Left lobe of liver (tissue), 2 donors: ENCODE measurements around the gene KCNJ2. TPM values are rescaled to one million over a fixed set of nuclear protein-coding genes. Genes with fewer than 3 reads are reported as not detected.

Experiments
- ATAC-seq: fragments of 200-7000 bp; cut with Tn5 transposase; one replicate; pipeline ENCODE4 v1.9.1; 2020; ENCODE audit warnings: mild to moderate bottlenecking, moderate library complexity
- DNase-seq: peaks from one replicate; pipeline ENCODE4 v3.0.0-alpha.2; 2020; ENCODE audit warnings: low spot score
- total RNA-seq: library from RNA; stranded (reverse); gene quantifications from one replicate; pipeline ENCODE4 v1.2.1, GENCODE V29; 2021
- donor health status: DM: no; HTN: no; CAD: no; lungs with moderate emphysema.
- donor health status: DM: no; HTN: yes; CAD: no.

The KCNJ2 gene
- total RNA-seq, 1 donor from 2014 or later = 0.50 TPM

GRCh38 chr17:70158180-70158579 lies 11.2 kb upstream of the KCNJ2 start:
- ATAC-seq (no peak), DNase-seq (no peak)

GRCh38 chr17:70158591-70158990 lies 10.7 kb upstream of the KCNJ2 start:
- DNase-seq (no peak), ATAC-seq (no peak)

GRCh38 chr17:70159980-70160379 lies 9.4 kb upstream of the KCNJ2 start:
- no peak for DNase-seq
- no peak for ATAC-seq

- no peak for ATAC-seq
- no peak for DNase-seq
Observed at GRCh38 chr17:70161519-70161918, 7.8 kb upstream of the KCNJ2 start.

GRCh38 chr17:70165383-70165782 lies 3.9 kb upstream of the KCNJ2 start:
- no peak for DNase-seq
- ATAC-seq = no peak

- no peak for ATAC-seq
- no peak for DNase-seq
Observed at GRCh38 chr17:70166615-70167014, 2.7 kb upstream of the KCNJ2 start.

- peak; percentile 42 for ATAC-seq
- peak; percentile 52 for DNase-seq
Observed at GRCh38 chr17:70168044-70168976, 1.0 kb upstream of the KCNJ2 start.

- ATAC-seq = peak; percentile 24
- no peak for DNase-seq
Observed at GRCh38 chr17:70169709-70170597, 621 bp downstream of the KCNJ2 start.

- DNase-seq (no peak), ATAC-seq (no peak)
Observed at GRCh38 chr17:70171159-70171558, 1.8 kb downstream of the KCNJ2 start.

- DNase-seq (no peak), ATAC-seq (no peak)
Observed at GRCh38 chr17:70172449-70172848, 3.1 kb downstream of the KCNJ2 start.

- no peak for ATAC-seq
Observed at GRCh38 chr17:70172923-70173322, 3.6 kb downstream of the KCNJ2 start.

GRCh38 chr17:70173681-70174080 lies 4.3 kb downstream of the KCNJ2 start:
- DNase-seq (no peak), ATAC-seq (no peak)

More at GRCh38 chr17:70172923-70173322, 3.6 kb downstream of the KCNJ2 start:
- no peak for DNase-seq

GRCh38 chr17:70181376-70181775 lies 12.0 kb downstream of the KCNJ2 start:
- no peak for DNase-seq
- ATAC-seq = no peak

- ATAC-seq (no peak), DNase-seq (no peak)
Observed at GRCh38 chr17:70181866-70182265, 12.5 kb downstream of the KCNJ2 start.

- no peak for DNase-seq
- no peak for ATAC-seq
Observed at GRCh38 chr17:70183508-70183907, 14.2 kb downstream of the KCNJ2 start.

- ATAC-seq (no peak), DNase-seq (no peak)
Observed at GRCh38 chr17:70184207-70184606, 14.9 kb downstream of the KCNJ2 start.

GRCh38 chr17:70184770-70185169 lies 15.4 kb downstream of the KCNJ2 start:
- DNase-seq (no peak), ATAC-seq (no peak)

GRCh38 chr17:70185285-70185684 lies 16.0 kb downstream of the KCNJ2 start:
- ATAC-seq (no peak), DNase-seq (no peak)

- DNase-seq (no peak), ATAC-seq (no peak)
Observed at GRCh38 chr17:70187383-70187782, 18.1 kb downstream of the KCNJ2 start.

- ATAC-seq = no peak
- no peak for DNase-seq
Observed at GRCh38 chr17:70190959-70191805, 21.9 kb downstream of the KCNJ2 start.

GRCh38 chr17:70195091-70195490 lies 25.8 kb downstream of the KCNJ2 start:
- DNase-seq (no peak), ATAC-seq (no peak)
